Measurements from ENCODE around the gene OSBPL8.

- TF ChIP-seq CTCF (conservative IDR thresholded peaks at IDR 0.05 in 1 of 2, IDR thresholded peaks at IDR 0.05 in 1 of 2; ENCODE audit: low read depth in 1 of 2, low read length in 2 of 2) (no peak), EZH2 (IDR thresholded peaks at IDR 0.05; ENCODE audit: low read length, missing control alignments) (no peak)
These were observed 134.6 kb downstream of the OSBPL8 start for GRCh38 chr12:76424941-76425340.
